Peyer's patch (tissue), 4 donors: Measurements from ENCODE around the gene NCDN.

Experiments used
- CTCF ChIP-seq, 6 experiments: fragments of 450-650 bp in 4 of 6; fragments of 200-600 bp in 2 of 6; sonication (generic) in 1 of 6; IDR thresholded peaks; one replicate each; pipeline ENCODE4 v1.5.1; 2017 to 2019; ENCODE audit warnings: antibody characterized with exemption in 6 of 6, mild to moderate bottlenecking in 3 of 6, moderate library complexity in 1 of 6
- POLR2A ChIP-seq, 2 donors: fragments of 450-650 bp; IDR thresholded peaks; one replicate each; pipeline ENCODE4 v1.5.1; 2017; ENCODE audit warnings: antibody characterized with exemption in 2 of 2, mild to moderate bottlenecking in 2 of 2, moderate library complexity in 2 of 2

GRCh38 chr1:35573198-35574124, 15.9 kb downstream of the NCDN start, which contains the start of gene TFAP2E:
- TF ChIP-seq CTCF (IDR thresholded peaks at IDR 0.05) (no peak), POLR2A (IDR thresholded peaks at IDR 0.05) (no peak)
